Mesendoderm (in vitro differentiated cells): ENCODE measurements around the gene DDIT4.

ENCODE experiments used
- DNase-seq: peaks from one replicate; pipeline ENCODE4 v3.0.0; 2013
- H2AK5ac ChIP-seq: 2 replicates; pipeline ENCODE4 v1.6.1; 2013; ENCODE audit warnings: low read length, inconsistent platforms
- H2BK120ac ChIP-seq: 2 replicates; pipeline ENCODE4 v1.6.1; 2013; ENCODE audit warnings: low read depth, mild to moderate bottlenecking, low read length, moderate library complexity, mixed read lengths
- H2BK15ac ChIP-seq: replicated peaks from 2 replicates; pipeline ENCODE4 v1.6.1; 2013; ENCODE audit warnings: low read depth, mild to moderate bottlenecking, moderate library complexity
- H2BK5ac ChIP-seq: 2 replicates; pipeline ENCODE4 v1.6.1; 2013; ENCODE audit warnings: low read length, inconsistent platforms
- H3K18ac ChIP-seq: 2 replicates; pipeline ENCODE4 v1.6.1; 2013; ENCODE audit warnings: mild to moderate bottlenecking, low read length, mixed read lengths
- H3K23ac ChIP-seq: one replicate; pipeline ENCODE4 v1.6.1; 2013; ENCODE audit warnings: low read length
- H3K27ac ChIP-seq: 2 replicates; pipeline ENCODE4 v1.5.1; 2013; ENCODE audit warnings: low read depth, mild to moderate bottlenecking, inconsistent platforms, low read length, moderate library complexity
- H3K27me3 ChIP-seq: 2 replicates; pipeline ENCODE4 v1.6.1; 2013; ENCODE audit warnings: low read length, control low read depth, mild to moderate bottlenecking, inconsistent platforms; ENCODE audit not compliant: insufficient read depth, poor library complexity
- H3K36me3 ChIP-seq: 2 replicates; pipeline ENCODE4 v1.6.1; 2013; ENCODE audit warnings: low read length, inconsistent platforms; ENCODE audit not compliant: control insufficient read depth, insufficient read depth
- H3K4ac ChIP-seq: one replicate; pipeline ENCODE4 v1.6.1; 2013; ENCODE audit warnings: low read depth, mild to moderate bottlenecking, low read length, moderate library complexity
- H3K4me1 ChIP-seq: 2 replicates; pipeline ENCODE4 v1.6.1; 2013; ENCODE audit warnings: low read depth, low read length, inconsistent platforms; ENCODE audit not compliant: control insufficient read depth
- H3K4me2 ChIP-seq: 2 replicates; pipeline ENCODE4 v1.6.1; 2013; ENCODE audit warnings: low read length
- H3K4me3 ChIP-seq: 2 replicates; pipeline ENCODE4 v1.5.1; 2013; ENCODE audit warnings: mild to moderate bottlenecking, low read length
- H3K56ac ChIP-seq: one replicate; pipeline ENCODE4 v1.6.1; 2013; ENCODE audit warnings: low read length
- H3K79me1 ChIP-seq: 2 replicates; pipeline ENCODE4 v1.6.1; 2013; ENCODE audit warnings: low read length, inconsistent platforms
- H3K79me2 ChIP-seq: 2 replicates; pipeline ENCODE4 v1.6.1; 2013; ENCODE audit warnings: mild to moderate bottlenecking, low read length; ENCODE audit not compliant: control insufficient read depth, insufficient read depth
- H3K9ac ChIP-seq: 2 replicates; pipeline ENCODE4 v1.6.1; 2013; ENCODE audit warnings: low read length, inconsistent platforms
- H4K5ac ChIP-seq: one replicate; pipeline ENCODE4 v1.6.1; 2013; ENCODE audit warnings: low read length
- H4K8ac ChIP-seq: one replicate; pipeline ENCODE4 v1.6.1; 2013; ENCODE audit warnings: low read depth, mild to moderate bottlenecking, control low read depth, low read length, moderate library complexity
- WGBS: extraction: QIAGEN DNeasy Blood & Tissue Kit; methylation state at CpG from one replicate; pipeline ENCODE4 v1.1.7; 2013; ENCODE audit warnings: low lambda C conversion rate, missing lambda C conversion rate; ENCODE audit not compliant: insufficient coverage; ENCODE audit errors: extremely low coverage; 5-methylcytosine and 5-hydroxymethylcytosine counted together

The DDIT4 gene

DNA sequence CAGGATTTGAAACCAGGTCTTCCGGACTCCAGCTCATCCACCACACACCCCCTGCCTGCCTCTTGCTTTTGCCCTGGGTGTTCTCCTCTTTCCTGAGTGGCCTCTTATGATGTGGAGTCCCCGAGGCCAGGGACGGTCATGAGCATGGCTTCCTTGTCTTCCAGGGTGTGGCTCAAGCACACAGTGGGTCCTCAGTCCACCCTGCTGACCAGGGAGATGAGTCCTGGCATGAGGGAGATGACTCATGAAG, 48.2 kb downstream of the DDIT4 start:
- no peak overlapping the region for H2BK15ac ChIP-seq
- H3K79me2 ChIP-seq: no peaks in the 10 kb centered on the region
- H3K18ac ChIP-seq: no peak overlapping the region
- H3K27me3 ChIP-seq: no peaks in the 10 kb centered on the region
- H3K4me3 ChIP-seq: no peak overlapping the region
- H3K4me1 ChIP-seq: peaks cover 13% of the 10 kb centered on the region
- DNase-seq: no peak
- peak overlapping the region; percentile 85 for H3K27ac ChIP-seq
- H2AK5ac ChIP-seq: peak overlapping the region; percentile 90
- WGBS: no CpG with 5 or more reads among the region's 3 CpGs
- H2BK5ac ChIP-seq: peak overlapping the region; percentile 87
- no peak overlapping the region for H4K5ac ChIP-seq
- H3K9ac ChIP-seq: no peak overlapping the region
- no peaks in the 10 kb centered on the region for H3K79me1 ChIP-seq
- H3K56ac ChIP-seq: peak overlapping the region; percentile 72
- H3K4ac ChIP-seq: peak overlapping the region; percentile 58
- no peaks in the 10 kb centered on the region for H3K36me3 ChIP-seq
- no peak overlapping the region for H3K4me2 ChIP-seq
- H3K23ac ChIP-seq: no peak overlapping the region
- H4K8ac ChIP-seq: no peak overlapping the region
- H2BK120ac ChIP-seq: no peak overlapping the region

- peak overlapping the region; percentile 19 for H3K18ac ChIP-seq
- H3K4me3 ChIP-seq: no peak overlapping the region
- no peak overlapping the region for H2BK15ac ChIP-seq
- no peak overlapping the region for H3K9ac ChIP-seq
- no peaks in the 10 kb centered on the region for H3K36me3 ChIP-seq
- H2AK5ac ChIP-seq: peak overlapping the region; percentile 90
- DNase-seq: peak; percentile 76
- no peaks in the 10 kb centered on the region for H3K79me2 ChIP-seq
- peak overlapping the region; percentile 58 for H3K4ac ChIP-seq
- H3K4me2 ChIP-seq: no peak overlapping the region
- peak overlapping the region; percentile 85 for H3K27ac ChIP-seq
- peak overlapping the region; percentile 87 for H2BK5ac ChIP-seq
- H3K56ac ChIP-seq: peak overlapping the region; percentile 72
- H3K4me1 ChIP-seq: peaks cover 13% of the 10 kb centered on the region
- WGBS: no CpG with 5 or more reads among the region's 16 CpGs
- H4K8ac ChIP-seq: no peak overlapping the region
- H2BK120ac ChIP-seq: peak overlapping the region; percentile 14
- H3K27me3 ChIP-seq: no peaks in the 10 kb centered on the region
- H4K5ac ChIP-seq: no peak overlapping the region
- H3K79me1 ChIP-seq: no peaks in the 10 kb centered on the region
- no peak overlapping the region for H3K23ac ChIP-seq
Observed at GRCh38 chr10:72322280-72323058, 48.7 kb downstream of the DDIT4 start.

DNA sequence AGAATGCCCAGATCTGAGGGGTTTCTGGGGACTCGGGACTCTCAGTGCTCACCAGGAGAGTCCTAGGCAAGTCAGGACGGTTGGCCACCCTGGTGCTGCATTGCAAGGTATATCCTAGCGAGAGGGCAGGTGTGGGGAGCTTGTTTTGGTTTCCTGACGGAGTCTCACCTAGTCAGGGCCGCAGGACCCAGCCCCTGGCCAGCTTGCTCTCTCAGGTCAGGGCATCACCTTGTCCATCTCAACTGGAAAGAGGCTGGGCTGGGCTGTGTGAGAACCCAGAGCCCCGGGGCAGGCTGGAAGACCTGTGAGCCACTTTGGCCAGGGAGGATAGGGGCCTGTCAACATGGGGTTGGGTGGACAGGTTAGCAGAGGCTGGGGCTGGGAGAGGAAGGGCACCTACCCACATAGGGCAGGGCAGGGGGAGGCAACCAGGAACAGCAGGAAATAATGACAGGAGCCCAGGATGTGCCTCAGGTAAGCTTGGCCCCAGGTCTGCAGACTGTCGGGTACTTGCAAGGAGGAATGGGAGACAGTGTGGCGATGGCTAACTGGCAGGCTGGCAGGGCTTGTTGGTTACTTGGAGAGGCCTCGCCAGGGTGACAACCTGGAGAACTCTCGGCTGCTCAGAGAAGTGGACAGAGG, 49.5 kb downstream of the DDIT4 start:
- Histone ChIP-seq H3K23ac (peak overlapping the region; percentile 80), H2BK15ac (no peak overlapping the region), H3K79me1 (no peaks in the 10 kb centered on the region), H3K18ac (peak overlapping the region; percentile 25), H3K9ac (no peak overlapping the region), H4K5ac (no peak overlapping the region), H3K56ac (peak overlapping the region; percentile 49), H2AK5ac (peak overlapping the region; percentile 51), H2BK5ac (peak overlapping the region; percentile 29), H2BK120ac (no peak overlapping the region), H3K27me3 (no peaks in the 10 kb centered on the region), H3K4me3 (no peak overlapping the region), H3K27ac (no peak overlapping the region), H4K8ac (no peak overlapping the region), H3K4me1 (peaks cover 13% of the 10 kb centered on the region), H3K36me3 (no peaks in the 10 kb centered on the region), H3K4me2 (no peak overlapping the region), H3K4ac (peak overlapping the region; percentile 56), H3K79me2 (no peaks in the 10 kb centered on the region)
- DNase-seq: no peak
- WGBS: no CpG with 5 or more reads among the region's 10 CpGs

GRCh38 chr10:72323771-72324191, 50.1 kb downstream of the DDIT4 start:
- H2AK5ac ChIP-seq: peak overlapping the region; percentile 51
- no peak overlapping the region for H3K23ac ChIP-seq
- H3K18ac ChIP-seq: peak overlapping the region; percentile 25
- no peak overlapping the region for H4K8ac ChIP-seq
- no peak overlapping the region for H3K4me3 ChIP-seq
- H2BK15ac ChIP-seq: no peak overlapping the region
- H2BK120ac ChIP-seq: no peak overlapping the region
- H3K36me3 ChIP-seq: no peaks in the 10 kb centered on the region
- peak overlapping the region; percentile 56 for H3K4ac ChIP-seq
- DNase-seq: no peak
- peaks cover 12% of the 10 kb centered on the region for H3K4me1 ChIP-seq
- no peaks in the 10 kb centered on the region for H3K79me2 ChIP-seq
- no peaks in the 10 kb centered on the region for H3K79me1 ChIP-seq
- no peak overlapping the region for H4K5ac ChIP-seq
- no peak overlapping the region for H3K4me2 ChIP-seq
- H3K9ac ChIP-seq: no peak overlapping the region
- H2BK5ac ChIP-seq: no peak overlapping the region
- H3K27me3 ChIP-seq: no peaks in the 10 kb centered on the region
- H3K56ac ChIP-seq: peak overlapping the region; percentile 49
- no peak overlapping the region for H3K27ac ChIP-seq
- WGBS: no CpG with 5 or more reads among the region's 12 CpGs
